ENCODE results near the gene HRAS.
"Not testable (repeated sequence)": the region's sequence is repeated elsewhere in the genome, so short reads cannot be mapped to it uniquely, and the experiment has no call there.

Gene HRAS

GRCh38 chr11:535519-536454, at the start of gene HRAS:
HRAS (minus strand) TSS chr11:535576.
- in situ Hi-C loops (cut with MboI; ENCODE audit: low sequenced_read_pairs): no loop called here

- in situ Hi-C loops (cut with MboI; ENCODE audit: low sequenced_read_pairs): no loop called here
These were observed 48.9 kb upstream of the HRAS start for GRCh38 chr11:584287-584686.

- in situ Hi-C loops (cut with MboI; ENCODE audit: low sequenced_read_pairs): no loop called here
These were observed 46.4 kb upstream of the HRAS start for GRCh38 chr11:581752-582151.

- in situ Hi-C loops (cut with MboI; ENCODE audit: low sequenced_read_pairs): no loop called here
These were observed 46.0 kb upstream of the HRAS start for GRCh38 chr11:581342-581741.

GRCh38 chr11:579830-580601, 44.6 kb upstream of the HRAS start:
- in situ Hi-C loops (cut with MboI; ENCODE audit: low sequenced_read_pairs): no loop called here

- in situ Hi-C loops (cut with MboI; ENCODE audit: low sequenced_read_pairs): no loop called here
These were observed 43.1 kb upstream of the HRAS start for GRCh38 chr11:578276-579035.

DNA sequence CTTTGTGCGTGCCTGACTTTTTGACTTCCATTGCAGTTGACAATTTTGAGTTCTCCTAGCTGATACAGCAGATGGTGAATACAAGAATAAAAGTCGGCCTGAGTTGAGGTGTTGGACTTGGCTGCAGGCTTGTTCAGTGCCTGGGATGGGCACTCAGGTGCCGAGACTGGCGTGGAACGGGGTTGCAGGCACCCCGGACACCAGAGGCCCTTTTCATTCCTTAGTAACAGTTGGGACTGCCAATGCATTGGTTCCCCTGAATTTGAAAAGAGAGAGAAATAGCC, 42.2 kb upstream of the HRAS start:
- in situ Hi-C loops (cut with MboI; ENCODE audit: low sequenced_read_pairs): no loop called here

DNA sequence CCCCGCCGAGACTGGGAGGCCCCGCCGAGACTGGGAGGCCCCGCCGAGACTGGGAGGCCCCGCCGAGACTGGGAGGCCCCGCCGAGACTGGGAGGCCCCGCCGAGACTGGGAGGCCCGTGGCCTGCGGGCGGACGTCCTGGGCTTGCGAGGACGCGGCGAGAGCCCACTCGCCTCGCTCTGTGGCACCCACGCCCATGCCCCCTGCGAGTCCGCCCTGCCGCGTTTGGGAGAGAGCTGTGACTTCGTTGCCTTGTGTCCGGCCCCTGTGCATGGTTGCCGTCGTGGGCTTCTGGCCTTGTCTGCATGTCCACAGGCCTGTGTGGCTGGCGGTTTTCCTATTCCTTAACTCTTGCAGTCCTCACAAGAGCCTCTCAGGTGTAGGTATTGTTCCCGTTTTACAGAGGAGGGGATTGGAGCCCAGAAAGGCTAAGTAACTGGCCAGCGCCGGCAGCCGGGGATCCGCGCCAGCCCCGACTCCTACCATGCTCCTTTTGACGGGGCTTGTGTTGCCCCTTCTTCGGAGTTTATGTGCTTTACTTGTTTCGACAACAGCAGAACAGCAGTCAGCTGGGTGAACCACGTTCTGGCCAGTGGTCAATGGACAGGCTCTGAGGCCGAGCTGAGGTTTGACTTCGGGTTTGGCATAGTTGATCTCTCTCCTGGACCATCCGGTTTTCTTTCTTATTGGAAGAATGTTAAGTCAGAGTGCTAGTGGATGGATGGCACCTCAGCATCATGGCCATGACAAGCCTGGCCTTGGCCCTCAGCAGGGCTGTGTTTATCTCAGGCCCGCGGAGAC, 41.6 kb upstream of the HRAS start:
- in situ Hi-C loops (cut with MboI; ENCODE audit: low sequenced_read_pairs): no loop called here

- in situ Hi-C loops (cut with MboI; ENCODE audit: low sequenced_read_pairs): no loop called here
These were observed 40.8 kb upstream of the HRAS start, which contains the start of gene PHRF1 for GRCh38 chr11:575996-576768. PHRF1 (plus strand) TSS chr11:576470; CDS start chr11:581513, 5,043 bp downstream.

- in situ Hi-C loops (cut with MboI; ENCODE audit: low sequenced_read_pairs): no loop called here
These were observed 40.1 kb upstream of the HRAS start for GRCh38 chr11:575313-575995.

DNA sequence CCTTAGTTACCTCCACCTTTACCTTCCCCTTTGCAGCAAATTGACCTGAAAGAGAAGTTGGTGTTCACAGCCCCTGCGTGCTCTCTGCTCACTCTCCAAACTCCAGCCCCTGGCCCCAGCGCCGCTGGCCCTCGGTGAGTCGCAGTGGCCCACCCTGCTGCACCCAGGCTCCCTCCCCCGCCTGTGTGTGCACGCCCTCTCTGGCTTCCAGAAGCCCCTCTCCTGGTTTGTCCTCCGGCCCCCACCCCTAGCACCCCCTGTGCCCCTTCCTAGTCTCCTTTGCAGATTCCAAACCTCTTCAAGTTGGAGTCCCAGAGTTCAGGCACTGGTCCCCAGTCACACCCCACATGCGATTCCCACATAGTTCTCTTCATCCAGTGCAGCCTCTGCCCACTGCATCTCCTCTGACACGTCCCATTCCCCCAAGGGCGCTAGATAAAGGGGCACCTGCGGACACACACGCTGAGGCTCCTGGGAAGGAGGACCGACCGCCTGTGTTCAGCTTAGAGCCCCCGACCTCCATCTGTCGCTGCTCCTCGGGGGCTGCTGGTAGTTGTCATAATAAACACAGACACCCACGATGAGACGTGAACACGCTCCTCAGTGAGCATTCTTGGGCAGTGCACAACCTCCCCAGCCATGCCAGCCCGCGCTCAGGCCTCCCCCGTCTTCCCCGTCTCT, 39.4 kb upstream of the HRAS start:
- in situ Hi-C loops (cut with MboI; ENCODE audit: low sequenced_read_pairs): no loop called here

DNA sequence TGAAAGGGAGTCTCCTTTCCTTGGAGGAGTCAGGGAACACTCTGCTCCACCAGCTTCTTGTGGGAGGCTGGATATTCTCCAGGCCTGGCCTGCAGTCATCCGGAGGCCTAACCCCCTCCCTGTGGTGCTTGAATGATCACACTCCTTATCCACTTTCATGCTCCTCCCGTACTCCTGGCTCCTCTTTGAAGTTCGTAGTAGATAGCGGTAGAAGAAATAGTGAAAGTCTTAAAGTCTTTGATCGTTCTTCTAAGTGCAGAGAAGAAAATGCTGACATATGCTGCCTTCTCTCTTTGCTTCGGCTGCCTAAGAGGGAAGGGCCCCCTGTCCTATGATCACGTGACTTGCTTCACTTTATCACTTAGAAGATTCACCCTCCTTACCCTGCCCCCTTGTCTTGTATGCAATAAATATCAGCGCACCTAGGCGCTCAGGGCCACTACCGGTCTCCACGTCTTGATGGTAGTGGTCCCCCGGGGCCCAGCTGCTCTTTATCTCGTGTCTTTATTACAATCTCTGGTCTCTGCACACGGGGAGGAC, 38.7 kb upstream of the HRAS start:
- in situ Hi-C loops (cut with MboI; ENCODE audit: low sequenced_read_pairs): not testable (repeated sequence)

- in situ Hi-C loops (cut with MboI; ENCODE audit: low sequenced_read_pairs): no loop called here
These were observed 37.9 kb upstream of the HRAS start for GRCh38 chr11:573146-573759.

- in situ Hi-C loops (cut with MboI; ENCODE audit: low sequenced_read_pairs): no loop called here
These were observed 36.4 kb upstream of the HRAS start for GRCh38 chr11:571802-572185.

DNA sequence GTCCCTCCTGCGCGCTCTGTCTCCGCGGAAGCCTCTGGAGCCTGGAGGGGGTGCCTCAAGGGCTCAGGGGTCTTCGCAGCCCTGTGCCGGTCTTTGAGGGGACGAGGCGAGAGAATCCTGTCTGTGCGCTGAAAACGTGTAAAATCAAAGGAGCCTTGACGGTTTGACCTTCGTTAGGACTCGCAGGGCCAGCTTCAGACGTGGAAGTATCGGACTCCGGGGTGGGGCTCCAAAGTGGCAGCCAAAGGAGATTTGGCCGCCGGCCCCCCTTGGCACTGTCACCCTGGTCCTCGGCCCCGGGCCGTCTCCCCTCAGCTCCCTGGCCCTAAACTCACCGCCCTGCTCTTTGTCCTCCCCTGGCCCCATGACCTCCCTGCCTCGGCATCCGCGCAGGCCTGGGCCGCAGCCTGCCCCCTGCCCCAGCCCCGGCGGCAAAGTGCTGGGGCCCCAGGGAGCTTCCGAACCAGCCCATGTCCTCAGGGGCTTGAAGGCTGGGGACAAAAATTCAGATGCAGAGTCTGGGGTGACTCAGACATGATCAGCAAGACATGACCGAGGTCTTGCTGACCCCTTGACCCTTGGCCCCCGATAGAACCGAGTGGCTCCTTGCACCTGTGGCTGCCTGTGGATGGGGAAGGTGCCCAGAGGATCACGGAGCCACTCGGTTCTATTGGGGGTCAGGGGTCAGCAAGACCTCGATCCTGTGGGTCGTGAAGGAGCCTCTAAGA, 33.9 kb upstream of the HRAS start:
- in situ Hi-C loops (cut with MboI; ENCODE audit: low sequenced_read_pairs): no loop called here

DNA sequence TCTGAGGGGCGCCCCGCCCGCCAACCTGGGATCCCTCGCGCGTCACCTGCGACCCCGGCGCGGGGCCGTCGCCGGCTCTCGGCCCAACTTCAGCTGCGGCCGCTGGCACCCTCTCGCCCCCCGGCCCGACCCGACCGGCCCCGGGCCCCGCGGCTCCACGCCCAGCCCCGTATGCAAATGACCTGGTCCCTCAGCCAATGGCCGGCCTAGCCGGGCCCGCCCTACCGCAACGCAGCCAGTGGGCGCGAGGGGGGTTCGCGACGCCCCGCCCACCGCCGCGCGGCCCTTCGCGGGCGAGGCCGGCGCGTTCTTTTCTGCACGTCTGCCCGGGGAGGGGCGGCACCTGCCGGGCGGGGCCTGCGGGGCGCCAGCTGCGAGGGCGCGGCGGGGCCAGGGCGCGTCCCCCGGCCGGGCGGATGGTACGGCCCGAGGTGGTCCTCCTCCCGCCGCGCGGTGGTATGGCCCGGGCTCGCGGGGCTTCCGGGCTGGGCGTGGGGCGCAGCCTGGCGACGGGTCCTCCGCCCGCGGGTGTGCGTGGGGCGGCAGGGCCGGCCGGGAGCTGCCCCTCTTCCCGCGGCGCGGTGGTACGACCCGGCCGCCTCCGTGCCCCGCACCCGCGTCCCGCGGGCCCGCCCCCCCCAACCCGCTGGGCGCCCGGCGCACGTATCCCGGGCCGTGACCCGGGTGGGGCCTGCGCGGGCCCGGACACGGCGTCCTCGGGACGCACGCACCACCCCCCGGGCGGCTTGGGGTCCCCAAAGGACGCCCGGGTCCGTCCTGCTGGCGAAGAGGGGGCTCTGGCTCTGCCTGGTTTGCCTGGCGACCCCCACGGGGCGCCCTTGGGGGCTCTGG, 33.2 kb upstream of the HRAS start:
- in situ Hi-C loops (cut with MboI; ENCODE audit: low sequenced_read_pairs): no loop called here
